Measurements from ENCODE around the gene TMPRSS15.

TMPRSS15 gene

GRCh38 chr21:18356801-18357200 lies 46.8 kb downstream of the TMPRSS15 start:
- Histone ChIP-seq H3K9ac (ENCODE audit: low read length) (no peak overlapping the region), H3K4me3 (ENCODE audit: insufficient read depth, low read length, poor library complexity, severe bottlenecking) (no peak overlapping the region), H3K9me2 (replicated peaks; ENCODE audit: insufficient read depth, low read length) (no peaks in the 10 kb centered on the region), H3K36me3 (ENCODE audit: low read length) (no peaks in the 10 kb centered on the region), H3K4me2 (ENCODE audit: low read depth, low read length, poor library complexity, severe bottlenecking) (no peak overlapping the region), H3K27me3 (ENCODE audit: low read length) (no peaks in the 10 kb centered on the region), H4K20me1 (ENCODE audit: low read depth, low read length) (no peaks in the 10 kb centered on the region), H3F3A (ENCODE audit: insufficient read depth) (no peaks in the 10 kb centered on the region), H3K27ac (ENCODE audit: low read depth, low read length) (no peak overlapping the region), H2AFZ (ENCODE audit: low read depth, low read length, severe bottlenecking) (no peak overlapping the region), H3K9me3 (ENCODE audit: insufficient read depth, low read length) (no peaks in the 10 kb centered on the region), H3K79me2 (ENCODE audit: insufficient read depth, low read length) (no peaks in the 10 kb centered on the region)
- TF ChIP-seq EZH2phosphoT487 (conservative IDR thresholded peaks at IDR 0.05; ENCODE audit: low read length) (no peak), CTCF (IDR thresholded peaks at IDR 0.05; ENCODE audit: insufficient read depth, low read length, poor library complexity, severe bottlenecking) (no peak)

- Histone ChIP-seq H3K4me3 (ENCODE audit: insufficient read depth, low read length, poor library complexity, severe bottlenecking) (no peak overlapping the region), H4K20me1 (ENCODE audit: low read depth, low read length) (no peaks in the 10 kb centered on the region), H2AFZ (ENCODE audit: low read depth, low read length, severe bottlenecking) (no peak overlapping the region), H3K79me2 (ENCODE audit: insufficient read depth, low read length) (no peaks in the 10 kb centered on the region), H3K27ac (ENCODE audit: low read depth, low read length) (no peak overlapping the region), H3K9me3 (ENCODE audit: insufficient read depth, low read length) (no peaks in the 10 kb centered on the region), H3K4me2 (ENCODE audit: low read depth, low read length, poor library complexity, severe bottlenecking) (no peak overlapping the region), H3F3A (ENCODE audit: insufficient read depth) (no peaks in the 10 kb centered on the region), H3K9ac (ENCODE audit: low read length) (no peak overlapping the region), H3K36me3 (ENCODE audit: low read length) (no peaks in the 10 kb centered on the region), H3K9me2 (replicated peaks; ENCODE audit: insufficient read depth, low read length) (no peaks in the 10 kb centered on the region), H3K27me3 (ENCODE audit: low read length) (no peaks in the 10 kb centered on the region)
- TF ChIP-seq CTCF (IDR thresholded peaks at IDR 0.05; ENCODE audit: insufficient read depth, low read length, poor library complexity, severe bottlenecking) (no peak), EZH2phosphoT487 (conservative IDR thresholded peaks at IDR 0.05; ENCODE audit: low read length) (no peak)
These were observed 48.6 kb downstream of the TMPRSS15 start for GRCh38 chr21:18354947-18355346.

- TF ChIP-seq EZH2phosphoT487 (conservative IDR thresholded peaks at IDR 0.05; ENCODE audit: low read length) (no peak), CTCF (IDR thresholded peaks at IDR 0.05; ENCODE audit: insufficient read depth, low read length, poor library complexity, severe bottlenecking) (no peak)
- Histone ChIP-seq H3F3A (ENCODE audit: insufficient read depth) (no peaks in the 10 kb centered on the region), H2AFZ (ENCODE audit: low read depth, low read length, severe bottlenecking) (no peak overlapping the region), H3K27me3 (ENCODE audit: low read length) (no peaks in the 10 kb centered on the region), H3K36me3 (ENCODE audit: low read length) (no peaks in the 10 kb centered on the region), H3K79me2 (ENCODE audit: insufficient read depth, low read length) (no peaks in the 10 kb centered on the region), H4K20me1 (ENCODE audit: low read depth, low read length) (no peaks in the 10 kb centered on the region), H3K9me3 (ENCODE audit: insufficient read depth, low read length) (no peaks in the 10 kb centered on the region), H3K4me2 (ENCODE audit: low read depth, low read length, poor library complexity, severe bottlenecking) (no peak overlapping the region), H3K27ac (ENCODE audit: low read depth, low read length) (no peak overlapping the region), H3K4me3 (ENCODE audit: insufficient read depth, low read length, poor library complexity, severe bottlenecking) (no peak overlapping the region), H3K9ac (ENCODE audit: low read length) (no peak overlapping the region), H3K9me2 (replicated peaks; ENCODE audit: insufficient read depth, low read length) (no peaks in the 10 kb centered on the region)
These were observed 53.4 kb downstream of the TMPRSS15 start for GRCh38 chr21:18350216-18350615.

All from SU-DHL-6 (cell line).